ENCODE data around the gene DHCR7. TPM values are rescaled to one million over a fixed set of nuclear protein-coding genes. Genes with fewer than 3 reads are reported as not detected.

DHCR7 gene
- total RNA-seq, 1 donor from 2014 or later: 145 TPM

DNA sequence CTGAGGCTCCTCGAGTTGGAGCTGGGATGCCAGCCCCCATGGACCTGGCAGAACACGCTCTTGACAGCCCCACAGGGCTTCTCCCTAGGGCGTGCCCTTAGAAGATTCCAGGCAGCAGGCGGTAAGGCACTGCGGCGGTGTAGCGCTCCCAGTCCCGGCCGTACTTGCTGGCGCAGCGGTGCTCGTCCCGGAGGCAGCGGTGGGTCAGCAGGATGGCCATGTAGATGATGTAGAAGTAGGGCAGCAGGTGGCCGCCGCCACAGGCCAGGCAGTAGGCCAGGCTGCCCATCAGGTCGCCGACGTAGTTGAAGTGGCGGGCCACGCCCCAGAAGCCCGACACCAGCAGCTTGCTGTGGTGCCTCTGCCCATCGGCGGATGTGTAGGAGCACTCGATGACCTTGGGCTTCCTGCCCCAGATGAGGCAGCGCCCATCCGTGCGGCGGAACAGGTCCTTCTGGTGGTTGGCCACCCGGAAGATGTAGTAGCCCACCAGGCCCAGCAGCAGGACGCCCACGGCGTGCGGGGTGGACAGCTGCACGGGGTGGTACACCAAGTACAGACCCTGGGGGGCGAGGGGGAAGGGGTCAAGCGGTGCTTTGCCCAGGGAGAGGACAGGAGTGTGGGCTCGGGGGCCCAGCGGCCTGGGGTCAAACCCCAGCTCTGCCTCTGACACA lies 12.8 kb downstream of the DHCR7 start:
- Mint-ChIP-seq H3K36me3 (ENCODE audit: unreplicated experiment) (no peaks in the 10 kb centered on the region), H3K4me1 (ENCODE audit: low read depth, unreplicated experiment) (no peaks in the 10 kb centered on the region), H3K4me3 (ENCODE audit: unreplicated experiment) (no peak overlapping the region), H3K9me3 (ENCODE audit: unreplicated experiment) (peaks cover 2% of the 10 kb centered on the region), H3K27me3 (ENCODE audit: unreplicated experiment) (peaks cover 3% of the 10 kb centered on the region), H3K27ac (ENCODE audit: unreplicated experiment) (no peak overlapping the region)
- DNase-seq: no peak
- TF ChIP-seq, protein P1, sequence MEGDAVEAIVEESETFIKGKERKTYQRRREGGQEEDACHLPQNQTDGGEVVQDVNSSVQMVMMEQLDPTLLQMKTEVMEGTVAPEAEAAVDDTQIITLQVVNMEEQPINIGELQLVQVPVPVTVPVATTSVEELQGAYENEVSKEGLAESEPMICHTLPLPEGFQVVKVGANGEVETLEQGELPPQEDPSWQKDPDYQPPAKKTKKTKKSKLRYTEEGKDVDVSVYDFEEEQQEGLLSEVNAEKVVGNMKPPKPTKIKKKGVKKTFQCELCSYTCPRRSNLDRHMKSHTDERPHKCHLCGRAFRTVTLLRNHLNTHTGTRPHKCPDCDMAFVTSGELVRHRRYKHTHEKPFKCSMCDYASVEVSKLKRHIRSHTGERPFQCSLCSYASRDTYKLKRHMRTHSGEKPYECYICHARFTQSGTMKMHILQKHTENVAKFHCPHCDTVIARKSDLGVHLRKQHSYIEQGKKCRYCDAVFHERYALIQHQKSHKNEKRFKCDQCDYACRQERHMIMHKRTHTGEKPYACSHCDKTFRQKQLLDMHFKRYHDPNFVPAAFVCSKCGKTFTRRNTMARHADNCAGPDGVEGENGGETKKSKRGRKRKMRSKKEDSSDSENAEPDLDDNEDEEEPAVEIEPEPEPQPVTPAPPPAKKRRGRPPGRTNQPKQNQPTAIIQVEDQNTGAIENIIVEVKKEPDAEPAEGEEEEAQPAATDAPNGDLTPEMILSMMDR (IDR thresholded peaks at IDR 0.05; ENCODE audit: partially characterized antibody, unreplicated experiment): no peak

GRCh38 chr11:71434576-71435130 lies 13.5 kb downstream of the DHCR7 start:
- Mint-ChIP-seq H3K27ac (ENCODE audit: unreplicated experiment) (no peak overlapping the region), H3K4me3 (ENCODE audit: unreplicated experiment) (no peak overlapping the region), H3K36me3 (ENCODE audit: unreplicated experiment) (no peaks in the 10 kb centered on the region), H3K9me3 (ENCODE audit: unreplicated experiment) (peaks cover 2% of the 10 kb centered on the region), H3K27me3 (ENCODE audit: unreplicated experiment) (no peaks in the 10 kb centered on the region), H3K4me1 (ENCODE audit: low read depth, unreplicated experiment) (no peaks in the 10 kb centered on the region)
- no peak for DNase-seq
- TF ChIP-seq, protein P1 (IDR thresholded peaks at IDR 0.05; ENCODE audit: partially characterized antibody, unreplicated experiment): no peak

DNA sequence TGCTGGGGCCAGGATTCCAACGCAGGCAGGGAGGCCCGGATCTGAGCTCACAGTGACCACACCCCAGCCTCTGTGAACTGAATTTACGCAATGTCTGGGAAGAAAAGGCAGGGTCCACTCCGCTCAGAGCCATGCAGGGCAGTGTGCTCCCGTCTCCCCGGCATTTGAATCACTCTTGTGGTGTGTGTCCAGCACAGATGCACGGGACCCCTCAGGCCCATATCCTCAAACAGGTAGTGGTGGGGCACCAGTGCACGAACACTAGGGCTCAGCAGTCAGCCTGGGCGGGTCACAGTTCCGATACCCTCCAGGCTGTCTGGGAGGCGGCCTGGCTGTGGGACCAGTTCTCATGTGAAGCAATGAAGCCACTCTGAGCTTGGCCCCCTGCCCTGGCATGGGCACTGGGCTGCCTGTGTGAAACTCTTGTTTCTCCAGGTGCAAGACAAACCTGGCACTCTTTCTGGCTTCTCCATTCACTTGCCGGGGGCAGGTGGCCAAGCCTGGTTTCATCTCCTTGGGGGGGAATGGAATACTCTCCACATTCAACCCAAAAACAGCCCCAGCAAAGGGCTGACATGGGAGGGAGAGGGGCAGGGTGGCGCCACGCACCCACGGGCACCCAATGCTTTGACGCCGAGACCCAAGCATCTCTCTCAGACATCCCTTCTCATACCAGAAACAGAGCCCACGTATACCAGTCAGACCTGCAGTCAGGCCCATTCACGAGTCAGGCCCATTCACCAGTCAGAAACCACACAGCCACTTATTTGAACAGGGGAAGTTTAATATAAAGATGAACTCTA lies 14.3 kb downstream of the DHCR7 start:
- peaks cover 2% of the 10 kb centered on the region for H3K9me3 Mint-ChIP-seq (ENCODE audit: unreplicated experiment)
- no peaks in the 10 kb centered on the region for H3K36me3 Mint-ChIP-seq (ENCODE audit: unreplicated experiment)
- DNase-seq: no peak
- TF ChIP-seq, protein P1 (IDR thresholded peaks at IDR 0.05; ENCODE audit: partially characterized antibody, unreplicated experiment): no peak
- H3K27ac Mint-ChIP-seq (ENCODE audit: unreplicated experiment): no peak overlapping the region
- H3K27me3 Mint-ChIP-seq (ENCODE audit: unreplicated experiment): peaks cover 3% of the 10 kb centered on the region
- no peak overlapping the region for H3K4me3 Mint-ChIP-seq (ENCODE audit: unreplicated experiment)
- no peaks in the 10 kb centered on the region for H3K4me1 Mint-ChIP-seq (ENCODE audit: low read depth, unreplicated experiment)

- no peak for DNase-seq
- H3K9me3 Mint-ChIP-seq (ENCODE audit: unreplicated experiment): peaks cover 2% of the 10 kb centered on the region
- TF ChIP-seq, protein P1 (IDR thresholded peaks at IDR 0.05; ENCODE audit: partially characterized antibody, unreplicated experiment): no peak
- peaks cover 3% of the 10 kb centered on the region for H3K27me3 Mint-ChIP-seq (ENCODE audit: unreplicated experiment)
- no peak overlapping the region for H3K4me3 Mint-ChIP-seq (ENCODE audit: unreplicated experiment)
- no peak overlapping the region for H3K27ac Mint-ChIP-seq (ENCODE audit: unreplicated experiment)
- H3K36me3 Mint-ChIP-seq (ENCODE audit: unreplicated experiment): no peaks in the 10 kb centered on the region
- no peaks in the 10 kb centered on the region for H3K4me1 Mint-ChIP-seq (ENCODE audit: low read depth, unreplicated experiment)
Observed at GRCh38 chr11:71432761-71433647, 15.2 kb downstream of the DHCR7 start.

Measured in glutamatergic neuron (in vitro differentiated cells).